K562 (cell line): ENCODE data around the gene EPB42. TPM values are rescaled to one million over a fixed set of nuclear protein-coding genes. Genes with fewer than 3 reads are reported as not detected.
A peak's percentile ranks its signal among the peaks of the same experiment; 100 is the strongest.

ENCODE experiments used
- ARID2 ChIP-seq: fragments of 450-650 bp; IDR thresholded peaks from 2 replicates; pipeline ENCODE4 v1.6.1; 2017; ENCODE audit warnings: antibody characterized with exemption, mild to moderate bottlenecking
- CTBP1 ChIP-seq: fragments of 450-650 bp; IDR thresholded peaks from 2 replicates; pipeline ENCODE4 v1.6.1; 2016; ENCODE audit warnings: borderline replicate concordance
- ELF1 ChIP-seq: fragments of 200-800 bp; sonication (Bioruptor generic); IDR thresholded peaks from 2 replicates; pipeline ENCODE4 v1.6.1; 2016; ENCODE audit warnings: missing genetic modification characterization, missing compliant biosample characterization
- ERF ChIP-seq: fragments of 450-650 bp; formaldehyde crosslinking; IDR thresholded peaks from 2 replicates; pipeline ENCODE4 v1.4.0; 2020; ENCODE audit warnings: mild to moderate bottlenecking, mixed read lengths
- HMGN3 ChIP-seq: IDR thresholded peaks from 2 replicates; pipeline ENCODE4 v1.6.1; 2011; ENCODE audit warnings: borderline replicate concordance, low read depth, mild to moderate bottlenecking, mixed read lengths, low read length; ENCODE audit not compliant: insufficient read length; ENCODE audit errors: extremely low read depth
- MYC ChIP-seq, 2 experiments: fragments of 250-450 bp in 1 of 2; sonication (Bioruptor Pico) in 1 of 2; IDR thresholded peaks; 2 replicates each; pipeline versions ENCODE4 v1.5.1 to v1.6.1; 2012 to 2021; ENCODE audit warnings: low read depth in 2 of 2, borderline replicate concordance in 1 of 2, improper control_type of control experiment in 1 of 2, low read length in 1 of 2, mild to moderate bottlenecking in 1 of 2, moderate library complexity in 1 of 2
- NRF1 ChIP-seq, 2 experiments: fragments of 450-650 bp; IDR thresholded peaks in 1 of 2; conservative IDR thresholded peaks in 1 of 2; 2 replicates each; pipeline ENCODE4 v1.6.1; 2014; ENCODE audit warnings: mild to moderate bottlenecking in 2 of 2
- OTX1 ChIP-seq: fragments of 450-650 bp; formaldehyde crosslinking; IDR thresholded peaks from 2 replicates; pipeline ENCODE4 v1.4.0; 2022; ENCODE audit warnings: mild to moderate bottlenecking
- PHTF2 ChIP-seq: fragments of 250-450 bp; sonication (Bioruptor Pico); IDR thresholded peaks from 2 replicates; pipeline ENCODE4 v1.5.0; 2021; ENCODE audit warnings: mild to moderate bottlenecking
- RB1 ChIP-seq: fragments of 450-650 bp; IDR thresholded peaks from 2 replicates; pipeline ENCODE4 v1.6.1; 2017; ENCODE audit warnings: low read depth, mild to moderate bottlenecking
- STAG1 ChIP-seq: sonication (generic); formaldehyde crosslinking; IDR thresholded peaks from 2 replicates; pipeline ENCODE4 v1.5.0; 2020; ENCODE audit warnings: missing genetic modification reagents, borderline replicate concordance
- YY1 ChIP-seq, 3 experiments: IDR thresholded peaks; 2 replicates each; pipeline ENCODE4 v1.6.1; 2011; ENCODE audit warnings: low read length in 2 of 3, mild to moderate bottlenecking in 2 of 3, moderate library complexity in 2 of 3, borderline replicate concordance in 1 of 3, control low read depth in 1 of 3, low read depth in 1 of 3; ENCODE audit not compliant: insufficient read depth in 3 of 3, insufficient replicate concordance in 2 of 3, control insufficient read depth in 1 of 3, insufficient read length in 1 of 3; ENCODE audit errors: extremely low read depth in 1 of 3
- ZNF134 ChIP-seq: fragments of 250-450 bp; sonication (Bioruptor Pico); conservative IDR thresholded peaks from 2 replicates; pipeline ENCODE4 v1.4.0; 2020
- ZNF143 ChIP-seq: sonication (generic); formaldehyde crosslinking; IDR thresholded peaks from 2 replicates; pipeline ENCODE4 v1.9.0; 2022; ENCODE audit warnings: mild to moderate bottlenecking, missing genetic modification reagents
- ZNF583 ChIP-seq: fragments of 250-450 bp; sonication (Bioruptor Pico); IDR thresholded peaks from 2 replicates; pipeline ENCODE4 v1.4.0; 2020
- ZNF76 ChIP-seq: fragments of 250-450 bp; sonication (Bioruptor Pico); IDR thresholded peaks from 2 replicates; pipeline ENCODE4 v1.4.0; 2020; ENCODE audit warnings: mild to moderate bottlenecking, moderate library complexity, borderline replicate concordance
- polyA plus RNA-seq, 8 experiments: library from polyadenylated mRNA; depleted of rRNA in 4 of 8; stranded (reverse) in 5 of 8; unstranded in 3 of 8; fragments of >200 nt; fragmentation: Nextera tagmentation in 2 of 8; fragmentation: Illumina TruSeq in 1 of 8; extraction: Ambion mirVana in 2 of 8; extraction: Trizol in 1 of 8; gene quantifications; 2 replicates each; pipeline versions ENCODE4 v1.2.1 to v1.2.3, GENCODE V29; 2011 to 2014; ENCODE audit warnings: inconsistent platforms in 1 of 8, missing spikeins in 1 of 8
- total RNA-seq, 7 experiments: library from RNA; depleted of rRNA in 6 of 7; stranded (reverse); fragments of >200 nt in 6 of 7; fragmentation: Illumina TruSeq in 2 of 7; extraction: Trizol in 2 of 7; gene quantifications; 2 replicates each; pipeline versions ENCODE4 v1.2.1 to v1.2.3, GENCODE V29; 2011 to 2021; ENCODE audit warnings: low replicate concordance in 1 of 7
- TF ChIP-seq, protein P1 (sequence below): fragments of 200-400 bp; formaldehyde crosslinking; IDR thresholded peaks from 2 replicates; pipeline ENCODE4 v1.6.1; 2017; ENCODE audit warnings: mild to moderate bottlenecking, low read depth, low read length, moderate library complexity
- TF ChIP-seq, protein P2 (sequence below), 3 experiments: IDR thresholded peaks in 2 of 3; conservative IDR thresholded peaks in 1 of 3; 2 replicates each; pipeline ENCODE4 v1.5.1; 2011 to 2012; ENCODE audit warnings: low read length in 3 of 3, mild to moderate bottlenecking in 3 of 3, control low read depth in 2 of 3, improper control_type of control experiment in 1 of 3, inconsistent platforms in 1 of 3, low read depth in 1 of 3, mixed read lengths in 1 of 3, moderate library complexity in 1 of 3; ENCODE audit not compliant: insufficient read depth in 2 of 3
- TF ChIP-seq, protein P3 (sequence below): fragments of 450-650 bp; formaldehyde crosslinking; IDR thresholded peaks from 2 replicates; pipeline ENCODE4 v1.4.0; 2020; ENCODE audit warnings: mild to moderate bottlenecking, moderate library complexity
- TF ChIP-seq, protein P4 (sequence below): fragments of 450-650 bp; formaldehyde crosslinking; IDR thresholded peaks from 2 replicates; pipeline ENCODE4 v1.4.0; 2020; ENCODE audit warnings: mild to moderate bottlenecking

The EPB42 gene
- total and polyA plus RNA-seq, 9 of the 15 experiments (the other 6 are each of a cell fraction or from before 2014, with no cell fraction given), result 0.38 to 2.3 (median 1.4) TPM

DNA sequence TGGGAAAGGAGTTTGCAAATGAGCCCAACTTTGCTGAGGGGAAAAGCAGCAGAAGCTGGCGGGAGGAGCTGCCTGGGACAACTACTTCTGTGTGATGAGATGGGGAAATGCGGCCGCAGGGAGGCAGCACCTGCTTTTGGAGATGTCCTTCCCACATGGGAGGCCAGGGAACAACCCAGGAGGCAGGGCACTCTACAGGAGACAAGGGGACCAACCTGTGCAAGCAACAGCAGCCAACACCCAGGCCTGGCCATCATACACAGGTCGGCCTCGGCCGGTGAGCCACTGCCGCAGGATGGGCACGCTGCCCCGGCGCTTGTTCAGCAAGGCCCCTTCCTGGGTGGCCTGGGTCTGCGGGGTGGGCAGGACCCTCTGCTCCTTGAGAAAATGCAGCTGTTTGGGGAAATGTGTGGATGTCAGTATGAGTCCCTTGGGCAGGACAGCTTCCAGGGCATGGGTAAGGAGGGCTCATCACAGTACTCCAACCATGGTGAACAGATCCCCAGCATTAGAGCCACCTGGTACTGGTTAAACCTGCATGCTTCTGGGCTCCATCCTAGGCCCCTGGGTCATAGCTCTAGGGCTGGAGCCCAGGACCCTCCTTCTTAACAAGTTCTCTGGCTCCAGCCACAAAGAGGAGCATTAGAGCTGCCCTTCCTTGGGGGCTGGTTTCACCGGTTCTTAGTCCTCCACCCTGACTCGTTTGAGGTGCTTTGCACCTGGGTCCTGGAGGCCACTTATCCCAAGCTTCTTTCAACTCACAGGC, 11.6 kb downstream of the EPB42 start (continued):
- TF ChIP-seq, protein P1, sequence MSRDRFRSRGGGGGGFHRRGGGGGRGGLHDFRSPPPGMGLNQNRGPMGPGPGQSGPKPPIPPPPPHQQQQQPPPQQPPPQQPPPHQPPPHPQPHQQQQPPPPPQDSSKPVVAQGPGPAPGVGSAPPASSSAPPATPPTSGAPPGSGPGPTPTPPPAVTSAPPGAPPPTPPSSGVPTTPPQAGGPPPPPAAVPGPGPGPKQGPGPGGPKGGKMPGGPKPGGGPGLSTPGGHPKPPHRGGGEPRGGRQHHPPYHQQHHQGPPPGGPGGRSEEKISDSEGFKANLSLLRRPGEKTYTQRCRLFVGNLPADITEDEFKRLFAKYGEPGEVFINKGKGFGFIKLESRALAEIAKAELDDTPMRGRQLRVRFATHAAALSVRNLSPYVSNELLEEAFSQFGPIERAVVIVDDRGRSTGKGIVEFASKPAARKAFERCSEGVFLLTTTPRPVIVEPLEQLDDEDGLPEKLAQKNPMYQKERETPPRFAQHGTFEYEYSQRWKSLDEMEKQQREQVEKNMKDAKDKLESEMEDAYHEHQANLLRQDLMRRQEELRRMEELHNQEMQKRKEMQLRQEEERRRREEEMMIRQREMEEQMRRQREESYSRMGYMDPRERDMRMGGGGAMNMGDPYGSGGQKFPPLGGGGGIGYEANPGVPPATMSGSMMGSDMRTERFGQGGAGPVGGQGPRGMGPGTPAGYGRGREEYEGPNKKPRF, result no peak
- no peak for TF ChIP-seq YY1 (IDR thresholded peaks at IDR 0.05; ENCODE audit: borderline replicate concordance in 1 of 3, control insufficient read depth in 1 of 3, extremely low read depth in 1 of 3, insufficient read depth in 3 of 3, insufficient read length in 1 of 3, insufficient replicate concordance in 2 of 3, low read depth in 1 of 3, low read length in 2 of 3)
- no peak for TF ChIP-seq ZNF143 (CRISPR knock-in tag)
- no peak for TF ChIP-seq NRF1 (conservative IDR thresholded peaks at IDR 0.05 in 1 of 2, IDR thresholded peaks at IDR 0.05 in 1 of 2)
- TF ChIP-seq HMGN3, result no peak
- TF ChIP-seq ERF, result no peak
- TF ChIP-seq, protein P2, sequence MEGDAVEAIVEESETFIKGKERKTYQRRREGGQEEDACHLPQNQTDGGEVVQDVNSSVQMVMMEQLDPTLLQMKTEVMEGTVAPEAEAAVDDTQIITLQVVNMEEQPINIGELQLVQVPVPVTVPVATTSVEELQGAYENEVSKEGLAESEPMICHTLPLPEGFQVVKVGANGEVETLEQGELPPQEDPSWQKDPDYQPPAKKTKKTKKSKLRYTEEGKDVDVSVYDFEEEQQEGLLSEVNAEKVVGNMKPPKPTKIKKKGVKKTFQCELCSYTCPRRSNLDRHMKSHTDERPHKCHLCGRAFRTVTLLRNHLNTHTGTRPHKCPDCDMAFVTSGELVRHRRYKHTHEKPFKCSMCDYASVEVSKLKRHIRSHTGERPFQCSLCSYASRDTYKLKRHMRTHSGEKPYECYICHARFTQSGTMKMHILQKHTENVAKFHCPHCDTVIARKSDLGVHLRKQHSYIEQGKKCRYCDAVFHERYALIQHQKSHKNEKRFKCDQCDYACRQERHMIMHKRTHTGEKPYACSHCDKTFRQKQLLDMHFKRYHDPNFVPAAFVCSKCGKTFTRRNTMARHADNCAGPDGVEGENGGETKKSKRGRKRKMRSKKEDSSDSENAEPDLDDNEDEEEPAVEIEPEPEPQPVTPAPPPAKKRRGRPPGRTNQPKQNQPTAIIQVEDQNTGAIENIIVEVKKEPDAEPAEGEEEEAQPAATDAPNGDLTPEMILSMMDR (IDR thresholded peaks at IDR 0.05 in 2 of 3, conservative IDR thresholded peaks at IDR 0.05 in 1 of 3; ENCODE audit: insufficient read depth in 2 of 3, low read depth in 1 of 3, low read length in 3 of 3), result peak; percentile 74 to 83 (median 79)
- no peak for TF ChIP-seq OTX1 (CRISPR knock-in tag)
- no peak for TF ChIP-seq ELF1 (tag)
- TF ChIP-seq MYC (IDR thresholded peaks at IDR 0.05; ENCODE audit: low read depth, low read length), result peak; percentile 71; the same call in 1 of the 2 replicates
- no peak for TF ChIP-seq MYC (CRISPR knock-in tag; IDR thresholded peaks at IDR 0.05; ENCODE audit: borderline replicate concordance, low read depth)
- TF ChIP-seq ZNF583 (CRISPR knock-in tag), result no peak
- 0 out of 2 replicates have a peak, but pooled peaks have one; percentile 29 for TF ChIP-seq RB1
- TF ChIP-seq ZNF76 (CRISPR knock-in tag), result no peak
- no peak for TF ChIP-seq PHTF2 (CRISPR knock-in tag)
- peak; percentile 83; the same call in 1 of the 2 replicates for TF ChIP-seq ARID2
- TF ChIP-seq ZNF134 (CRISPR knock-in tag), result no peak
- TF ChIP-seq, protein P3, sequence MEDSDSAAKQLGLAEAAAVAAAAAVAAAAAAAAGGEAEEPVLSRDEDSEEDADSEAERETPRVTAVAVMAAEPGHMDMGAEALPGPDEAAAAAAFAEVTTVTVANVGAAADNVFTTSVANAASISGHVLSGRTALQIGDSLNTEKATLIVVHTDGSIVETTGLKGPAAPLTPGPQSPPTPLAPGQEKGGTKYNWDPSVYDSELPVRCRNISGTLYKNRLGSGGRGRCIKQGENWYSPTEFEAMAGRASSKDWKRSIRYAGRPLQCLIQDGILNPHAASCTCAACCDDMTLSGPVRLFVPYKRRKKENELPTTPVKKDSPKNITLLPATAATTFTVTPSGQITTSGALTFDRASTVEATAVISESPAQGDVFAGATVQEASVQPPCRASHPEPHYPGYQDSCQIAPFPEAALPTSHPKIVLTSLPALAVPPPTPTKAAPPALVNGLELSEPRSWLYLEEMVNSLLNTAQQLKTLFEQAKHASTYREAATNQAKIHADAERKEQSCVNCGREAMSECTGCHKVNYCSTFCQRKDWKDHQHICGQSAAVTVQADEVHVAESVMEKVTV (CRISPR knock-in tag), result peak; percentile 40; the same call in 1 of the 2 replicates
- TF ChIP-seq CTBP1, result peak; percentile 33; the same call in 1 of the 2 replicates
- TF ChIP-seq, protein P4, sequence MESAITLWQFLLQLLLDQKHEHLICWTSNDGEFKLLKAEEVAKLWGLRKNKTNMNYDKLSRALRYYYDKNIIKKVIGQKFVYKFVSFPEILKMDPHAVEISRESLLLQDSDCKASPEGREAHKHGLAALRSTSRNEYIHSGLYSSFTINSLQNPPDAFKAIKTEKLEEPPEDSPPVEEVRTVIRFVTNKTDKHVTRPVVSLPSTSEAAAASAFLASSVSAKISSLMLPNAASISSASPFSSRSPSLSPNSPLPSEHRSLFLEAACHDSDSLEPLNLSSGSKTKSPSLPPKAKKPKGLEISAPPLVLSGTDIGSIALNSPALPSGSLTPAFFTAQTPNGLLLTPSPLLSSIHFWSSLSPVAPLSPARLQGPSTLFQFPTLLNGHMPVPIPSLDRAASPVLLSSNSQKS (CRISPR knock-in tag), result no peak
- peak; percentile 62; the same call in 1 of the 2 replicates for TF ChIP-seq STAG1 (CRISPR knock-in tag)
